AG04449 (cell line): ENCODE data around the gene C5orf47.

Experiments used
- CTCF ChIA-PET: fragments of 350-600 bp; formaldehyde crosslinking; extraction: SDS; loops from one replicate; lab custom pipeline; 2021; ENCODE audit warnings: antibody characterized with exemption; lab: Yijun Ruan, JAX
- POLR2A ChIA-PET: fragments of 400-600, 350-600 bp; formaldehyde crosslinking; extraction: SDS; loops from one replicate; lab custom pipeline; 2020; ENCODE audit warnings: antibody characterized with exemption, inconsistent platforms; lab: Yijun Ruan, JAX
- DNase-seq: peaks from one replicate; pipeline ENCODE4 v3.0.0-alpha.2; 2010; ENCODE audit warnings: low read depth, low spot score
- H3K4me3 ChIP-seq: 2 replicates; pipeline ENCODE4 v1.5.1; 2011; ENCODE audit warnings: low read depth, mild to moderate bottlenecking, control low read depth, low read length
- CTCF ChIP-seq: IDR thresholded peaks from one replicate; pipeline ENCODE4 v1.5.1; 2011; ENCODE audit warnings: mild to moderate bottlenecking, moderate library complexity, low read length, control low read depth, inconsistent platforms; ENCODE audit not compliant: insufficient read depth; ENCODE audit errors: missing control alignments

Gene C5orf47

DNA sequence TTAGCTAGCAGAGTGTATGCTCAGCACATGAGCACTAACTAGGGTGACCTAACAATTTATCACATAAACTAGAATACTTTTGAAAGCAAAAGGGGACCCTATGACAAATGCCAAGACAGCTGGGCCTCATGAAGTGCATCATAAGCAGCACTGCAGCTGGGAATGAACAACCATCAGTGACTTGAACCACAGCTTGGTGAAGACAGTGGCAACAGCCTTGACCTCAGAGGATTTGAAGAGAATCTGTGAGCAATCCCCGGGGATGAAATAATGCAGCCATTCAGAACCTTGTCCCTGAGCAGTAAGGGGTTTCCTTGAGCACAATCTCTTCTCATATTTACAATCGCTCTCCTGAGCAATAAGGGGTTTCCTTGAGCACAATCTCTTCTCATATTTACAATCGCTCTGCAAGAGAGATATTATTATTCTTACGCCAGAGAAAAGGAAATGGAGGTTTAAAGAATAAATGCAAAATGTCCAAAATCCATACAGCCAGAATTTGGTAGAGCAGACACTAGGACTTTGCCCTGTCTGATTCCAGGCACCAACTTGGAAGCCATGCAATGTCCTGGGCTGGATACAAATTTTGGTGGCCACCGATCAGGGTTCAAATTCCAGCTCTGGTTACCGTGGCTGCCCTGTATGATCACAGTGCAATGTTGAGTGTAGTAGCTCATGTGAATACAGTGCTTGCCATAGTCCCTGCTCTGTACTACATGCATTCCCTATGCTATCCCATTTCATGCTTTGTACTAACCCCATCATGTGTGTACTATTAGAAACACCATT lies 55.7 kb downstream of the C5orf47 start:
- DNase-seq = no peak
- CTCF ChIA-PET = interaction anchor here (0.8 to 8.4 kb wide), 15 partner anchors 9 to 707 kb away, joined by 3 to 509 read pairs (median 4); no protein-coding TSS in a partner anchor
- H3K4me3 ChIP-seq = no peak overlapping the region
- no peak for TF ChIP-seq CTCF
- POLR2A ChIA-PET = no interaction called here

- CTCF ChIA-PET = interaction anchor here (0.6 to 8.4 kb wide), 24 partner anchors 9 to 487 kb away, joined by 3 to 509 read pairs (median 4); no protein-coding TSS in a partner anchor
- POLR2A ChIA-PET = interaction anchor here (0.8 kb wide), 1 partner anchor 266 kb away, joined by 3 read pairs; no protein-coding TSS in a partner anchor
- peak; percentile 71 for TF ChIP-seq CTCF
- no peak within 1 kb of the TSS for H3K4me3 ChIP-seq
- DNase-seq = peak; percentile 41
Observed at GRCh38 chr5:174045470-174046025, 56.6 kb downstream of the C5orf47 start, which contains the start of gene NSG2. Gene NSG2 (plus strand): TSS chr5:174045706. CDS start chr5:174046756, 1,050 bp downstream.

GRCh38 chr5:174046558-174046957 lies 57.6 kb downstream of the C5orf47 start:
- TF ChIP-seq CTCF = no peak
- ChIA-PET CTCF (interaction anchor here (1.4 to 8.4 kb wide), 5 partner anchors 10 to 428 kb away, joined by 3 to 509 read pairs (median 8); no protein-coding TSS in a partner anchor), POLR2A (no interaction called here)
- no peak overlapping the region for H3K4me3 ChIP-seq
- DNase-seq = no peak

- no peak for TF ChIP-seq CTCF
- POLR2A ChIA-PET = interaction anchor here (1.1 kb wide), 1 partner anchor 264 kb away, joined by 3 read pairs; no protein-coding TSS in a partner anchor
- CTCF ChIA-PET = interaction anchor here (3.1 to 8.4 kb wide), 2 partner anchors 9 to 268 kb away, joined by 19 to 509 read pairs; no protein-coding TSS in a partner anchor
- H3K4me3 ChIP-seq = no peak overlapping the region
- DNase-seq = no peak
Observed at GRCh38 chr5:174047472-174048099, 58.6 kb downstream of the C5orf47 start.

GRCh38 chr5:174052636-174053035 lies 63.7 kb downstream of the C5orf47 start:
- ChIA-PET CTCF (interaction anchor here (4.7 kb wide), 1 partner anchor 259 kb away, joined by 23 read pairs; no protein-coding TSS in a partner anchor), POLR2A (no interaction called here)
- DNase-seq = no peak
- no peak for TF ChIP-seq CTCF
- H3K4me3 ChIP-seq = no peak overlapping the region
